HT1080 (cell line): ENCODE data around the gene POLE. TPM values are rescaled to one million over a fixed set of nuclear protein-coding genes. Genes with fewer than 3 reads are reported as not detected.

ENCODE experiments used
- DNase-seq: peaks from one replicate; pipeline ENCODE4 v3.0.0-alpha.2; 2015; ENCODE audit warnings: low read depth
- small RNA-seq: library from RNA; depleted of rRNA; stranded (forward); fragments of <200 nt; gene quantifications from one replicate; pipeline ENCODE3, GENCODE V24; 2014
- total RNA-seq: library from RNA; depleted of rRNA; stranded (reverse); fragments of >200 nt; shearing (Covaris generic); gene quantifications from 2 replicates; pipeline ENCODE4 v1.2.3, GENCODE V29; 2014; rRNA removed

POLE gene
- total RNA-seq, 1 experiment from 2014 or later: 35.5 TPM

DNA sequence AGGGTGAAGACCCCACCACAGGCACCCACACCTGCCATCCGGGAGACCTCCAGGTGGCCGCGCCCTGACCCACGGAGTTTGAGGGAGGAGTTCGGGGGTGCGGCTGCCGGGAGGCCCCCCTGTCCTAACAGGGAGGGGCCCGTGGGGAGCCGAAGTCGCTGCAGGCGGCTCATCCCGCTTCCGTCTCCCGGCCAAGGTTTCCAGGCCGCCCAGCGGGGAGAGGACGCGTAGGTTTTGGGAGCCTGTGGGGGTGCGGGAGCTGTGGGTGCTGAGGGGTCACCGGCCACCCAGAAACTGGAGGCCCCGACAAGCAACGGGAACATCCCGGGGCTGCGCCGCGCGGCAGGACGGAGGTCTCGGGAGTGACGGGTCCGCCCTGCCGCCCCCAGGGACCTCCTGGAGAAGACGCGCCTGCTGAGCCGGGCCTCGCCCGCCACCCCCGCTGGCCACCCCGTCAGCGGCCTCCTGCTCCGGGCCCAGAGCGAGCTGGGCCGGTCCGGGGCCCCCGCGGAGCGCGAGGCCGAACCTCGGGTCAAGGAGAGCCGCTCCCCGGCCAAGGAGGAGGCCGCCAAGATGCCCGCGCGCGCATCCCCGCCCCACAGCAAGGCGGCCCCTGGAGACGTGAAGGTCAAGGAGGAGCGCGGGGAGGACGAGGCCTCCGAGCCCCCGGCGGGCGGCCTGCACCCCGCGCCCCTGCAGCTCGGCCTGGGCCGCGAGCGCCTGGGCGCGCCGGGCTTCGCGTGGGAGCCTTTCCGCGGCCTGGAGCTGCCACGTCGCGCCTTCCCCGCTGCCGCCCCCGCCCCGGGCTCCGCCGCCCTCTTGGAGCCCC, 104.3 kb downstream of the POLE start:
- no peak for DNase-seq

DNA sequence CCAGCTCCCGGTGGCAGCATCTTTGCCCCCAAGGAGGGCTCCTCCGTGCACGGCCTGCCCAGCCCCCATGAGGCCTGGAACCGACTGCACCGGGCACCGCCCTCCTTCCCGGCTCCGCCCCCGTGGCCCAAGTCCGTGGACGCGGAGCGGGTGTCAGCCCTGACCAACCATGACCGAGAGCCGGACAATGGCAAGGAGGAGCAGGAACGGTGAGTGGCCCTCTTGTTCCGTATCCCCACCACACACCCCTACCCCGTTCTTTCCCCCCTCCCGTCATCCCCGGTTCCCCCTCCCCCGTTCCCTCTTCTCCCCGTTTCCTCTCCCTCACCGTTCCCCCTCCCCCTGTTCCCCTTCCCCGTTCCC, 105.1 kb downstream of the POLE start:
- DNase-seq: no peak

DNA sequence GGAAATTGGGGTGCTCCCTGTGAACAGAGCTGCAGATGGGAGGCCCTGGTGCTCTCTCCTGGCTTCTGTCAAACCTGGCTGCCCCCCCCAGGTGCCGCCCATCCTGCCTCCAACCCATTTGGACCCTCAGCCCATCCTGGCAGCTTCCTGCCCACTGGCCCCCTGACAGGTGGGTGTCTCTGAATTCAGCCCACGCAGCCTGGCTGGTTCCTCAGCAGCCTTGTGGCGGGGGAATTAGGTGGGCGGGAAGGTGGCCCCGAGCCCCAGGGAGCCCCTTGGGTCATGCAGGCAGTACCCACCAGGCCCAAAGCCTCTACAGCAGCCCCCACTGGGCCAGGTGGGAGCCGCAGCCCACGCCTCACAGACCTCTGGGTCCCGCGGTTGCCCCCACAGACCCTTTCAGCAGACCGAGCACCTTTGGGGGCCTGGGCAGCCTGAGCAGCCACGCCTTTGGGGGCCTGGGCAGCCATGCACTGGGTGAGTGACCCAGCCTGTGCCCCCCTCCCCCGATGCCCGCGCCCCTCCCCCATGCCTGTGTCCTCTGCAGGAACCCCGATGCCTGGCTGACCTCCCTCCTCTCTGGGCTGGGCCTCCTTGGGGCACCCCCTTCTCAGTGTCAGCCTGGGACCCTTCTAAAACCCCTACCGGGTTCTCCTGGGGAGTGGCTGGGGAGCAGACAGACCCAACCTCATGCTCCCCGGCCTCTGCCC, 105.6 kb downstream of the POLE start:
- DNase-seq: no peak

- DNase-seq: no peak
These were observed 106.3 kb downstream of the POLE start for GRCh38 chr12:132580701-132581292.

- DNase-seq: no peak
These were observed 107.4 kb downstream of the POLE start for GRCh38 chr12:132579744-132580143.

DNA sequence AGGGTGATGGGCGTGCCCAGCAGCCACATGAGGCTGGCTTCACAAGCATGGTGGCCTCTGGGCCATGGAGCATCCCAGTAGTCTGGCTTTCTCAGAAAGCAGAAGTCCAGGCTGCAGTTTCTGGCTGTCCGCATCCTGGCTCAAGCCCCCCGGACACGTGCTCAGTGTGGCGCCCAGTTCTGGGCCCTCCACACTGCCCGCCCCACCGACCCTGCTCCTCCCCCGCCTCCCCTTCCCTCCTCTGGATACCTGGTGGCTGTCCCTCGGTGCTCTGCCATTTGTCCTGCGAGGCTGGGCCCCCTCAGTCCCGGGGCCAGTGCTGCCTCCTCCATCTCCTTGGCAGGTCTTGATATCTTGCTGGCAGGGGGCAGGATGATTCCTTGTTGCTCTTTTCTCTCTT, 108.3 kb downstream of the POLE start:
- no peak for DNase-seq

DNA sequence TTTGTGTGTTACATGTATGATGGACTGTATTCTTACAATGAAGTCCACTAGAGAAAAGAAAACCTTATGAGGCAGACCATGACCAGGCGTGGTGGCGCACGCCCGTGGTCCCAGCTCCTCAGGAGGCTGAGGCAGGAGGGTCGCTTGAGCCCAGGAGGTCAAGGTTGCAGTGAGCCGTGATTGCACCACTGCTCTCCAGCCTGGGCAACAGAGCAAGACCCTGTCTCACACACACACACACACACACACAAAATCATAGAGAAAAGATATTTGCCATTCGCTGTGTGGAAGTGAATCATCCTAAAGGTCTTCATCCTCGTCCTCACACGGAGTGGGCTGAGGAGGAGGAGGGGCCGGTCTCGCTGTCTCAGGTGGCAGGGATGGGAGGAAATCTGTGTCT, 109.0 kb downstream of the POLE start:
- no peak for DNase-seq

GRCh38 chr12:132577191-132577920, 109.8 kb downstream of the POLE start:
- DNase-seq: no peak

GRCh38 chr12:132576701-132577100, 110.4 kb downstream of the POLE start:
- no peak for DNase-seq

DNA sequence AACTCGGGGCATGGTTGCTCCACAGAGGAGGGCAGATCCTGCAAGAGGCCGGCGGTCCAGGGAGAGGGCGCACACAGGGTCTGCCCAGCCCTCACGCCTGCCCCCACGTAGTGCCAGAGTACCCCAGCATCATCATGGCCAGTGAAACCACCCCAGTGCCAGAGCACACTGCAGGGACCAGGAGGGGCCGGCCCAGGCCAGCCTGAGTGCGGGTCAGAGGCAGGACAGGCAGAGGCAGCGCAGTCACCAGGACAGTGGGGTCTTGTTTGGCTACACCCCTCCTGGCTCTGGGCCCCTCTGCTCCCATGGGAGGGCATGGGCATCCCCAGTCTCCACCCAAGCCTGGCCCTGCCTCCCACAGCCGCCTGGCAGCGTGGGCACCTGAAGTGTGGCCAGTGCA, 111.5 kb downstream of the POLE start:
- DNase-seq: no peak

DNA sequence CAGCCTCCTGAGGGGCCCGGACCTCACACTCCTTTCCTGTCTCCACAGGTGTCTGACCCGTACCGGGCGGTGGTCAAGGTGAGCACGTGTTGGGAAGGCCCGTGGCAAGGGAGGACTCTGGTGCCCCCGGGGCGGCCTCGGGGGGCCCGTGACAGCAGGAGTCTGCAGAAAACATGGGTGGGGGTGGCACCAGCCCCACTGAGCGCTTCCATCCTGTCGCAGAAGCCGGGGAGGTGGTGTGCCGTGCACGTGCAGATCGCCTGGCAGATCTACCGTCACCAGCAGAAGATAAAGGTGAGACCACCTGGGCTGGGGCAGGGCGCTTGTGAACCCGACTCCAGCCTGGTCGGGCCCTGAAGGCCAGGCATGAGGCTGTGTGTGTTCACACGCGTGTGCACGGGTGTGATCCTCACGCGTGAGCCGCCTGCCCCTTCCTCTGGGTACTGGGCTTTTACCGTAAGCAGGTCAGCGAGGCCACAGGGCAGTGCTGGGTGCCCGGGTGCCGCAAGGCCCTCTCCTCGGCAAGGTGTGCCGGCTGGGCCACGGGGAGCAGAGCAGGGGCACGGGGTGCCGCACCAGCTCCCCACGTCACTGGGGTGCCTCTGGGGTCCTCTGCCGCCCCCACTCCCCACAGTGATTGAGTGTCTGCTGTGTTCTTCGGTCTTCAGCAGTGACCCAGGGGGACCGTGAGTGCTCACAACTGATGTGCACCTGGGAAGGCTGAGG, 112.7 kb downstream of the POLE start:
- DNase-seq: no peak

Small RNA genes lying within 50 kb of the gene (small RNA-seq; reads per million reads assigned to genes)
- gene MIR6763 (not detected), gene RNA5SP379 (not detected)

Other genes starting within 250 kb of the POLE start
- 5.7 and 15.5 TPM in 2 replicates for gene FBRSL1, start 197.2 kb downstream of the POLE start, total RNA-seq
- gene LRCOL1, start 76.8 kb downstream of the POLE start, total RNA-seq: not detected in 2 replicates
- gene P2RX2, start 68.6 kb downstream of the POLE start, total RNA-seq: not detected in 2 replicates
- gene PXMP2, start 245 bp upstream of the POLE start, total RNA-seq: 43.7 TPM in 2 replicates
- gene PGAM5, start 23.5 kb upstream of the POLE start, total RNA-seq: 125 and 145 TPM in 2 replicates
- gene ANKLE2, start 74.5 kb upstream of the POLE start, total RNA-seq: 52.5 and 59.5 TPM in 2 replicates
- 76.4 and 80.9 TPM in 2 replicates for gene GOLGA3, start 141.5 kb upstream of the POLE start, total RNA-seq
- gene CHFR, start 200.3 kb upstream of the POLE start, total RNA-seq: 24.2 and 24.7 TPM in 2 replicates